ENCODE data around the gene GABRE.
"Not testable (repeated sequence)": the region's sequence is repeated elsewhere in the genome, so short reads cannot be mapped to it uniquely, and the experiment has no call there.

- TF ChIP-seq CTCF (conservative IDR thresholded peaks at IDR 0.05 in 1 of 2, IDR thresholded peaks at IDR 0.05 in 1 of 2; ENCODE audit: extremely low read depth in 1 of 2, insufficient read depth in 1 of 2, low read depth in 1 of 2, low read length in 2 of 2); EZH2 (IDR thresholded peaks at IDR 0.05; ENCODE audit: borderline replicate concordance, low read length): not testable (repeated sequence)
Measured at GRCh38 chrX:151918736-151919135, 55.7 kb downstream of the GABRE start.

Measured in mammary epithelial cell (primary cell).